HG03064 (cell line): ENCODE data around the gene SMAD3.
"Not testable (repeated sequence)": the region's sequence is repeated elsewhere in the genome, so short reads cannot be mapped to it uniquely, and the experiment has no call there.

Experiments used
- ATAC-seq: cut with Tn5 transposase; IDR thresholded peaks from one replicate; pipeline ENCODE4 v1.9.1; 2021; ENCODE audit warnings: low read depth; ENCODE audit not compliant: unreplicated experiment

The SMAD3 gene

DNA sequence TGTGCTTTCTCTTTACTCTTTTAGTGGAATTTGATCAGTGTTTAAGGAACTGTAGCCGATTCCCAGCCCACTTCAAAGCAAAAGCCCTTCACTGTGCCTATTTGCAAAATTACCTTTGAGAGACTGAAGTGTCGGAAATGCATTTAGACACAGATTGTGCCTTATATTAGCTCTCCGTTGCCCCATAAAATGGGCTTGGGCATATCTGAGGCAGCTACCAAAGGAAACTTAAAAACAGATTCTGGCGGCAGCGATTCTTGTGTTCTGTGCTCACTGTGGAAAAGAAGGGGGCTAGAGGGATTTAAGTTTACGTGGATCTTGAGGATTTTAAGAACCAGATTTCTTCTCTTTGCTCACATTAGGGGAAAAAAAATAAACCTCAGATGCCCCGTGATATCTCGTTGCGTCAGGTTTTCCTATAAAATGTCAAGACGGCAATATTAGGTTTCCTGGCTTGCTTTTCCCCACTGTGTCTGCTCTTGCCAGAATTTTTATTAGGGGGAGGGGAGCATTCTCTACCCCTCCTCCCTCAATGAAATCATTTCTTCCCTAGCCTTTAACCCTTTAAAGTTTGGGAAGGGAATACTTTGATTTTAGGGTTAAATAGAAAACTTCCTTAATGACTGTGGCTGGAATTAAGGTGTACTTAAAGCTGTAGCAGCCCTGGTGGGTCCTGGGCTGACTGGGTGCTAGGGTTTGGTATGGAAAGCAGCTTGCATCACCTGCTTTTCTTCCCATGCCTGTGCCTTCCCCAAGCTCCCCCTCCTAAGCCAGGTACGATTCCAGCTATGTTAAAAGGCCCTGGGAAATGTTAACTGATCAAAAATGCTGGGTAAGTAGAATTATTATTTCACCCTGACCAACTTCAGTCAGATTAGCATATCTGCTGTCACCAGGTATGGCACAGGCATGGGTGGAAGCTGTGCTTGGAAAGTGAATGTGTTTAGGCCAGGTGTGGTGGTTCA, 73.8 kb downstream of the SMAD3 start:
- no peak for ATAC-seq

DNA sequence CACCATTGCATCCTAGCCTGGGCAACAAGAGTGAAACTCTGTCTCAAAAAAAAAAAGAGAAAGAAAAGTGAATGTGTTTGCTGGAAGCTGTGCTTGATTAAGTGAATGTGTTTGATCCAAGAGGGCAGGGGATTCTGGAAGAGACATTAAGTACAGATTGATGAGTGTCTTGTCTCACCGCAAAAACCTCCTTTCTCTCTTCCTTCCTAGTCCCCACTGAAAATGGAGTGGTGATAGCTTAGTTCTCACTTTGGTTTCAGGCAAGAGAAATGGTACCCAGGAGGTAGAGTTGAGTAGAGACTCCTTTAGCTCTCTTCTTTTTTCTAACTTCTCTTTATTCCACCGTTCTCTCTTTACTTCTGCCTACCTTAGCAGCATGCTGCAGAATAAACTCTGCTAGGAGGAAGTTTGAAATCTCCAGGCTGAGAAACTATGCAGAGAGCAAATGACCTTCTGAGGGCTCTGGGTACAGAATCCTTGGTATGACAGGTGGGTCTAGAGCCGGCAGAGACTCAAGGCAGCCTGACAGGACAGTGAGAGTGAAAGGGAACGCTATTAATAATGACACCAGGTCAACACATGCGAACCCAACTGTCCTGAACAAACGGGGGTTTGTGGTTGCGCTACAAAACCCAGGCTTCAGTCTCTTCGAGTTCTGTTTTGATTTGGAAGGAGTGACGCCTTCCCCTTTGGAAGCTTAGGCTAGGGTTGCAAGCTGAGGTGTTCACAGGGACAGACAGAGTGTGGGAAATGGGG, 74.9 kb downstream of the SMAD3 start:
- ATAC-seq = no peak

DNA sequence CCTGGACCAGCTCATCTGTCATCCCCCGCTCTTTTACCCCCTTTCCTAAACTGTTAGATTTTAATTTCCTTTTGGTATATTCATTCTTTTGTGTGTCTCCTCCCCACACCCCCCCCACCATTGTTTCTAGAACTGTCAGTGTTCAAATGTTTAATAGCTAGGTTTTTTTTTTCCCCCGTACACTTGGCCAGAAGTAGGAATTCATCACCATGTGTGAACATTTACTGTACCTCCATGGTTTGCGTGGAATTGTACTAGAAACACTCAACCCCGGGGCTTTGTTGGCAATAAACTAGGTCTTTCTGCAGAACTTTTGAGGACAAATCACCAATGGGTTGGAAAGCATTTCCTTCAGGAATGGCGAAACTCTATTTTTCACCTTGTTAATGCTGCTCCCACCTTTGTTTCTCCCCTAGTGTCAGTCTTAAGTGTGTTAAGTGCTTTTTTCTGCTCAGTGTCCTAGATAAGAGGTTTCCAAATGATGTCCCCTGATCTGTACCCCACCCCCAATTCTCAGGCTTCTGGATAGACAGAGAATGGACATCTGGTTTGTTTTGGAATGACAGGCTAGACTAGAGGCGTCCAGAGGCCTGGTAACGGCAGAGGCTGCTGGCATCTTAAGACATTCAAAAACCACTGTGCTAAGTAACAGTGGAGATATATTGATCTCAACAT, 76.8 kb downstream of the SMAD3 start:
- no peak for ATAC-seq

DNA sequence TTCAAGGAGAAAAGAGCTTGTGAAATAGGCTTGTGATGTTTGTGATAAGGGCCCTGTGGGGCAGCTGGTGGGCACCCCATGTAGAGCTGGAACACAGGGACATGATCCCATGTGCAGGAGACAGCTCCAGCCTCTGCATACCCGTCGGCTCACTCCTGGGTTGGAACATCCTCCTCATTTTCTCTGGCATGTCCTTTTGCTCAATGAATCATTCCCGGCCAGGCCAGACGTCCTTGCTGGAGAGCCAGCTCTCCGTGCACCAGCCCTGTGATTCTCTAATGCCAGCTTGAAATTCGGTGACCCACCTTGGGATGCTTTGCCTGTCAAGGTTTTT, 77.3 kb downstream of the SMAD3 start:
- ATAC-seq = no peak

DNA sequence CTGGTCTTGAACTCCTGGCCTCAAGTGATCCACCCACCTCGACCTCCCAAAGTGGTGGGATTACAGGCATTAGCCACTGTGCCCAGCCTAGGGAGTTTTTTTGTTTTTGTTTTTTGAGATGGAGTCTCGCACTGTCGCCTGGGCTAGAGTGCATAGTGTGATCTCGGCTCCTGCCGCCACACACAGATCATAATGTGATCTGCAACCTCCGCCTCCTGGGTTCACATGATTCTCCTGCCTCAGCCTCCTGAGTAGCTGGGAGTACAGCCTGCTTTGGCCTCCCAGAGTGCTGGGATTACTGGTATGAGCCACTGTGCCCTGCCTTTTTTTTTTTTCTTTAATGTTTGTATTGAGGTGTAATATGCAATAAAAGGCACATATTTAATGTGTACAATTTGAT, 78.2 kb downstream of the SMAD3 start:
- ATAC-seq = no peak

DNA sequence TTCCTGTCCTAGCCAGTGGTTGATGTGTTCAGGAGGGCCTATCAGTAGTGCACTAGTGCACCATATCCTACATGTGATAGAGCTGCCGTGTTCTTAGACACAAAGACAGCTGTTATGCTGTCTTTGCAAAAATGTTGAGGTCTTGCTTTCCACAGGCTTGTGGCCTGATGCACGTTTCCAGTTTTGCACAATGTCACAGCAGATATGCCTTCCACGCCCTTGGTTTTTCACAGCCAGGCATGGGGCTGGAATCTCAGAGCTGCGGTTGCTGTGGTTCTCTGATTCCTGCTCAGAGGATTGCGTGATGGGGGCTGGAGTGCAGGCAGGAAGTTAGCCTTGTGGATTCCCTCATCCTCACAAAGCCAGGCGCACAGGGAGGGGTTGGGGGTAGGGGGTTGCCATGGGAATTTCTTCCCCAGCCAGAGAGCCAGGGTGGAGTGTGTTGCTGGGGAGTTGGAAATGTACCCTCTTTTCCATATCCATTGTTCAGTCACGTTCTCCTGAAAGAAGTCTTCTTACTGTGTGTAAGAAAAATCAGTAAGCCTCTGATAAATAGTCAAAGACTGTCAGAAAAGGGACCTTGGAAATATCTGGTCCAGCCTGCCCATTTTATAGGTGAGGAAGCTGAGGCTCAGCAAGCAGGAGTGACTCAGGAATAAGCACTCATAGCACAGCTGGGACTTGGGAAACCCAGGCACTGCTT, 79.4 kb downstream of the SMAD3 start:
- no peak for ATAC-seq

DNA sequence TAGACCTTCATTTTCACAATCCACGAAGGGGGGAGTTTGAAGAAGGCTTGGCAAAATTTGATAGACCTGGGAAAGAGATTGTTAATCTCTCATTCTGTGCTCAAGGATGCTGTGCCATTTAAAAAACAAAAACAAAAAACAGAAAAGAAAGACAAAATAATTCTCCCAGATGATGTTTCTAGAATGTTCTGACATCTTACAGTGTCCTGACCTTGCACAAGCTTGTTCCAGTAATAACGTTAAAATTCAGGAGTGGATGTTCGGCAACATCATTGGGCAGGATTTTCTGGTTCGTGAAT, 79.9 kb downstream of the SMAD3 start:
- ATAC-seq = no peak

DNA sequence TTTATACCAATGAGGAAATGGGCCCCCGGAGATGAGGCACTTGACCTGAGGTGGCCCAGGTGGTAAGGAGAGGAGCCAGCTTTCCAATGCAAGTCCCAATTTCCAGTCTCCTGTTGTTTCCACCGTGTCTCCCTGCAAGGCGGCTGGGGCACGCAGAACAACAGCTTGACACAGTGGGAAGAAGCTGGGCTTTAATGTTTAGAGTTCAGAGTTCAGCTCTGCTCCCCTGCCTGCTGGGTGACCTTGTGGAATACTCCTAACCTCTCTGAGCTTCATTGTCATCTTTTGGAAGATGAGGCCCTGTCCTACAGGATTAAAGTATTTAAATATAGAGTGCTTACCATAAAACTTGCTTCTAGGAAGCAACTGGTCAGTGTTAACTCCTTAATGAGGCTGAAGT, 80.3 kb downstream of the SMAD3 start:
- ATAC-seq = no peak

DNA sequence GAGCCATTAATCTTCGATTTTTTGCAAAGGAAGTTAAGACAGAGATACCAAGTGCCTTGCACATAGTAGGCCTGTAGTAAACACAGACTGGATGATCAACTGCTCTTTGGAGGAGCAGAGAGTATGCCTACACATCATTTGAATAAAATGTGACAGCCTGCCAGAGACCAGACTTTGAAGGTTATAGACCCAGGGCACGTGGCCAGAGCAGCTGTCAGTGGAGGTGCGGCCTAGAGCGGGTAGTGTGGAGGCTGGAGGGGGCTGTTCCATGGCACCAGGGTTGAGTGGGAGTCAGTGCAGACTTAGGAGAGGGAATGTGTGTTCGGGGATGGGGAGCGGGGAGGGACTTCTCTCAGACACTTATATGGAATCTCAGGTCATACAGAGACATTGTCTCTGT, 80.8 kb downstream of the SMAD3 start:
- no peak for ATAC-seq

DNA sequence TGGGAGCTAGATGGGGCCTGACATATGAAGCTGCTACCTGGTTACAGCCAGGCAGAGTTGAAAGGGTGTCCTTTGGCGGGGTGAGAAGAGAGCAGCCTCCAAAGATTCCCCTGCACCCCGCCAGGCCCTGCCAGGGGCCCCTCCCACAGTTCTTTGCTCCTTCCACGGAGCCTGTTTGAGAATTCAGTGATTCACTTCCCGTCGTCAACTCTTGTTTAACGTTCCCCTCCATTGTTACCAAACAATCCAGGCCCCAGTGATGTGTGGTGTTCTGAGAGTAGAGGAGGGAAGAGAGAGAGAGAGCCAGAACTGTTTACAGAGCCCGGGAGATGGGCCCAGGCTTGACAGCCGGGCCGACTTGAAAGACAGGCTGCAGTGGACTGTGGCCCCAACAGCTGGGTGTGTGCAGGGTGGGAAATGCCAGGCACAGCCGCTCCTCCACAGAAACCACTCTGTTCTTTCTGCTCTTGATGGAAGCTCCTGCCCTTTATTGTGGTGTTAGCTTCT, 81.5 kb downstream of the SMAD3 start:
- no peak for ATAC-seq

DNA sequence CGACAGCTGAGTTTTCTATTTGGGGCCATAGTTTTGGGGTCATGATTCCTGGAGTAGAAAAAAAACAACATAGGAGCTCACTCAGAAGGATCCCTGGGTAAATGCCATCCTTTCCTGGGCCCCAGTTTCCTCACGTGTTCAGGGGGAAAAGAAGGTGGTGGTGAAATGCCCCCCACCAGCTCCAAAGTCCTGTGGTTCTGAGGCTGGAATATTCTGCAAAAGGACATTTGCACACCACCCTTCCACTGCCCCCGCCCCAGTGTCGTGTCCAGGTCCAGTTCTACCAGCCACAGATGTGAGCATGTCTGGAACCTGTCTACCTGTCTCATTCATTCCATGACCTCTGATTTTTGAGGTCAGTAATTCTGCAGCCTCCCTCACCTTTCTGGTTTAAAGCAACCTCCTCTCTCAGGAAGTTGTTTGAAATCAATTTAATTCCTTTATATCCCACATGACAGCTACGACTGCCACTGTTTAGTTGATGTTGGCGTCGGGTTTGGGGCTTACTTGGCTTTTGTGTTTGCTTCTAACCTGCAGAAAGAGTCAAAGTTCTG, 82.1 kb downstream of the SMAD3 start:
- no peak for ATAC-seq

DNA sequence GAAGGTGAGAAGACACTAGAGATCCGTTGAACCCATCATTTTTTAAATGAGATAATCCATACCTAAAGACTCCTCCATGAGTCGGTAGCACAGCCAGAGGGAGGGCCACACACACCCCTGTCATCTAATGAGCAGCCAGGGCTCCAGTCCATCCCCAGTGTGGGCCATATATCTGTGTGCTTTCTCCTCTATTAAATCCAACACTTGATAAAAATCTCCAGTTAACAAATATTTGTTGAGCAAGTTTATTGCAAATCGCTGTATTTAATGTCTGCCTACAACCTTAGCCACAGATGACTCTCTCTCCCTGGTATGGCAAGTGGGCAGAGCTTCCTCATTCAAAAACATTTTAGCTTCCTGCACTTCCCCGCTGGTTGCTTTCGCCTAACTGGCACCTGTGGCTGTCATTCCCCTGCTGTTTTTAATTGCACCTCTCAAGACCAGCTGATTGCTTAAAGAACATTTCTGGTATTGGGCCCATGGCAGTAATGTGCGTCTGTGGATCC, 82.8 kb downstream of the SMAD3 start:
- ATAC-seq = no peak

DNA sequence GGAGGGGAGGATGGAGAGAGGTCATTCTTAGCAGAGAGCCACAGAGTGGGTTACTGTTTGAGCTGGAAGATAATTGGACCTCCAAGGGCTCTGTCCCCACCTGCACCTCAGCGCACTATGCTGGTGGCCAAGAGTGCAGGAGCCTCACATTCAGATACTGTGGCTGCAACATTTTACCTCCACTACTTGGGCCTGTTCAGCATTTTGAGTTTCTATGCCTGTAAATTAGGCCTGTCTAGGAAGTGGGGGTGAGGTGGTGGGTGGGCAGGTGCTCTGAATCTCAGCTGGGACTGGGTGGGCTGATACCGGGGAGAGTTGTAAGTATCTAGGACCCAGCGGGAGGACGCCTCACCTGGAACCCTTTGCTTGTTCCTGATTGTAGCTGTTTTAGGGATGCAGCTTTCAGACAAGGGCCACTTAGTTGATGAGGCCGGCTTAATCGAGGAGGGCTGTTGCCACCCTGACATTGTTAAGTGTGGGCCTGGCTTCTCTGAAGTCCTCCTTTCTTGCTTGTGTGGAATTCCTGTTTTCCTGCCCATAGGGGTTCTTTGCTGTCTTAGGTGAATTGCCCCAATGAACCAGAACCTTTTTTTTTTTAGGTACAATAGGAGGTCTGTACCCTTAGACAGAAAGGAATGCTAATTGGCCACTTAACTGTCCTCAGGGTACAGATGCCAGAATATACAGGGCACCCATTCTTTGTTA, 83.8 kb downstream of the SMAD3 start:
- ATAC-seq = no peak

DNA sequence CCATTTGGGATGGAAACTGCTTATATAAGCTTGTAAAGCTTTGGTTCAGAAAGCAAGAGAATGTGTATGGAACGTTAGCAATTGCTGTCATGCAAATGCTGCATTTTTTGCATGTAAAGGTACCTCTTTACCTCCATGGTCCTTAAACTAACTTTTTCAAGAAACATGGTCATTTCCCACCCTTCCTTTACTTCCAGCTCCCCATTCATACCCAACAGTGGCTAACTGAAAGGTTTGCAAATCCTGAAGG, 84.3 kb downstream of the SMAD3 start:
- ATAC-seq = no peak

DNA sequence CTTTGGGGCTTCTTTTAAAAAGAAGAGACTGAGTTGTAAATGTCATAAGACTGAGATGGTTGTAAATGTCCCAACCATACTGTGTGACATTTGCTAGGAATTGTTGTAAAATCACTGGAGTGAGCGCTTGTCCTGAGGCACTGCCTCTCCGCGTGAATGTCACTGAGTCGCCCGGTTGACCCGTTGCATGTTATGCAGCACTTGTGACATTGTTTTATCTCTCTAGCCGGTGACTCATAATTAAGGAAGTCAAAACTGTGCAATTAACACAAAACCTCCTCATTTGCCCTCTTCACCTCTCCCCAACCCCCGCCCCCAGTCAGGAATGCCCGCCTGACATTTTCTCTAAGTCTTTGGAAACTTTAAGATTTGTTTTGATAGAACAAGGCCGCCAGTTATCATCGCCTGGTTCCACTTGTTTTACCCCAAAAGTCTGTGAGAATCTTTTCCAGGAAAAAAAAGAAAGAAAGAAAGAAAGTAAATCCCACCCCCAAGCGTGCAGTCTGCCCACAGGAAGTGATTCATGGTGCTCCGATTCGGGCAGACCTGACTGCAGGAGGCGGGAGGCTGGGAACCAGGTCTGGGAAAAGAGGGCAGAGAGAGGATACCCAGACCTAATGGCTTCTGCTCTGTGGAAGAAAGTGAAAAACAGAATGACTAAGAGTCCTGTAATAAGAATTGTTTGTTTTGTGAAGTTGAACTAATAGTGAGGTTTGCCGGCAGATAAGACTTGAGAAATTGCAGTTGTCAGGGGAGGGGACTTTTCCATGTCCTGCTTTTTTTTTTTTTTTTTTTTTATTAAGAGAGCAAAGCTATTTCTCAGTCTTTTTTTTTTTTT, 84.8 kb downstream of the SMAD3 start:
- ATAC-seq = no peak

DNA sequence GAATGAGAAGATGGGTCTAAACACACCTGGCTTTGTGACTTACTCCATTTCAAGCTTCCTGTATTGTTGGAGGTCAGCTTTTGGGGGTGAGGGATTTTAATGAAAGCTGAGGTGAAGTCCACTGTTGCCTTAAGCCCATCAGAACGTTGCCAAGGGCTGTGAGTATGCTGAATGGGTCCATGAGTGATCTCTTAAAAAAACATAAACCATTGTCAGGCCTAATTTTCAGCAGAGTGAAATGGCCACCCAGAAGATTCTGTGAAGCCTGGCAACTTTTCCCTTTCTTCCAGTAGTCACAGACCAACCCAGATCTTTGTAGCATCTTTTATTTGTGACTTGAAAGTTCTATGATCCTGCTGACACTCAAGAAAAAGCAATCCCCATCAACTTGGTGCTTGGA, 87.0 kb downstream of the SMAD3 start:
- no peak for ATAC-seq

DNA sequence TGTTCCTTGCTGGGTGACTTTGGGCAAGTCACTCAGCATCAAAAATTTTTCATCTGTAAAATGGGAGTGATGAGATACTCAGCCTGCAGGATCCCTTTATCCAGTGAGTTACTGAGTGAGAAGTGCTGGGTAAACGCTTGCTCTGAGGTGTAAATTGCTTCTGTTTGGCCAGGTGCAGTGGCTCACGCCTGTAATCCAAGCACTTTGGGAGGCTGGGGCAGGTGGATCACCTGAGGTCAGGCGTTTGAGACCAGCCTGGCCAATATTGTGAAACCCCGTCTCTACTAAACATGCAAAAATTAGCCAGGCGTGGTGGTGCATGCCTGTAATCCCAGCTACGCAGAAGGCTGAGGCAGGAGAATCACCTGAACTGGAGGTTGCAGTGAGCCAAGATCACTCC, 87.6 kb downstream of the SMAD3 start:
- not testable (repeated sequence) for ATAC-seq

DNA sequence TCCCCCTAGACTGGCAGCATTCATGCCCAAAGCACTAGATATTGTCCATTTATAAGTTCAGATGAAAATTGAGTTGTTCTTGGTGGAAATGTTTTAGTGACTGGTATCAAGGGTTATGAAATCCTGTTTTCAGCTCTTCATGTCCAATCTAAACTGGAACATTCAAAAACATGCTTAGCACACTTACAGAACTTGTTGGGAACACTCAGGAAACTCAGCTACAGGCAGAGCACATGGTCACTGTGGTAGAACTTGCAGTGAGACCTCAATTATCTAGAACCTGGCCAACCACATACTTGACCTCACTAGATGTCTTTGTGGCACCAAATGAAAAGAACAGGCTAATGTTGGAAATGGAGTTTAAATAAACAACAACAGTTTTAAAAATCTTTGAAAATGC, 88.8 kb downstream of the SMAD3 start:
- no peak for ATAC-seq

DNA sequence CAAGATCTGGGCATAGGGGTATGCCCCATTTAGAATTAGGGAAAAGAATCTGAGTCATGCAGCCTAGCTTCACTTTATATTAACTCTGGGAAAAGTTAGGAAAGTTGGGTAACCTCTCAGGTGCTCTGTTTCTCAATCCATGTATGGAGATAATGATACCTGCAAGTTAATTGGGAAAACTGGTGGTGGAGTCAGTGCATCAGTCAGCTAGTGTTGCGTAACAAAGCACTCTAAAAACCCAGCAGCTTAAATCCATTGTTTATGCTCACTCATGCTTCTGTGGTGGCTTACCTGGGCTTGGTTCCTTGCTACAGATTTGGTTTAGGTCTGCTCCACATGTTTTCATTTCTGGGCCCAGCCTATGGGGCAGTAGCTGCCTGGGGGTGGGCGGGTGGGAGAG, 91.0 kb downstream of the SMAD3 start:
- no peak for ATAC-seq
